Panc1 (cell line): ENCODE results near the gene CYB5RL. TPM values are rescaled to one million over a fixed set of nuclear protein-coding genes. Genes with fewer than 3 reads are reported as not detected.

Experiments
- ATAC-seq: fragments of 200-7000 bp; cut with Tn5 transposase; 2 replicates; pipeline ENCODE4 v1.9.1; 2020; ENCODE audit warnings: mild to moderate bottlenecking, moderate library complexity
- BruUV-seq: library from RNA; stranded (reverse); fragments of 400-500 nt; replicated peaks from 2 replicates; lab custom pipeline; 2021; lab: Mats Ljungman, UMichigan
- CTCF ChIA-PET: fragments of 300-600 bp; sonication (Branson Sonifier 250); formaldehyde crosslinking; loops from one replicate; lab custom pipeline; 2022; ENCODE audit warnings: antibody characterized with exemption; lab: Charles Lee
- POLR2A ChIA-PET: fragments of 300-600 bp; sonication (Branson Sonifier 250); formaldehyde crosslinking; loops from one replicate; lab custom pipeline; 2022; ENCODE audit warnings: antibody characterized with exemption; lab: Charles Lee
- DNase-seq: peaks from one replicate; pipeline ENCODE4 v3.0.0-alpha.2; 2010; ENCODE audit warnings: low read depth, low spot score
- H3K27ac ChIP-seq: 2 replicates; pipeline ENCODE4 v1.5.1; 2011; ENCODE audit warnings: mild to moderate bottlenecking, low read length, inconsistent platforms
- H3K27me3 ChIP-seq: fragments of 200-500 bp; sonication (Bioruptor generic); 2 replicates; pipeline ENCODE4 v1.6.0; 2014; ENCODE audit warnings: low read length, inconsistent platforms; ENCODE audit not compliant: control insufficient read depth, insufficient read depth
- H3K36me3 ChIP-seq: fragments of 200-500 bp; sonication (Bioruptor generic); 2 replicates; pipeline ENCODE4 v1.5.1; 2014; ENCODE audit warnings: inconsistent platforms, mild to moderate bottlenecking, low read length, moderate library complexity; ENCODE audit not compliant: control insufficient read depth, insufficient read depth
- H3K4me1 ChIP-seq: 2 replicates; pipeline ENCODE4 v1.5.1; 2011; ENCODE audit warnings: inconsistent platforms, mild to moderate bottlenecking, low read length, moderate library complexity; ENCODE audit not compliant: control insufficient read depth, insufficient read depth
- H3K4me3 ChIP-seq, 2 experiments: 2 replicates each; pipeline ENCODE4 v1.5.1; 2011 to 2012; ENCODE audit warnings: low read depth in 2 of 2, low read length in 2 of 2, mild to moderate bottlenecking in 2 of 2, inconsistent platforms in 1 of 2, moderate library complexity in 1 of 2
- H3K9me3 ChIP-seq: fragments of 200-500 bp; sonication (Bioruptor generic); 2 replicates; pipeline ENCODE4 v1.5.1; 2014; ENCODE audit warnings: low read depth, mild to moderate bottlenecking, inconsistent platforms, low read length, moderate library complexity; ENCODE audit not compliant: control insufficient read depth, insufficient read depth
- POLR2AphosphoS5 ChIP-seq: IDR thresholded peaks from 2 replicates; pipeline ENCODE4 v1.6.1; 2012; ENCODE audit warnings: mild to moderate bottlenecking, low read depth, low read length, moderate library complexity
- REST ChIP-seq, 2 experiments: IDR thresholded peaks; 2 replicates each; pipeline ENCODE4 v1.6.1; 2011 to 2012; ENCODE audit warnings: low read depth in 2 of 2, control low read depth in 1 of 2, low read length in 1 of 2, mild to moderate bottlenecking in 1 of 2, moderate library complexity in 1 of 2; ENCODE audit not compliant: insufficient read depth in 1 of 2
- SIN3A ChIP-seq: IDR thresholded peaks from 2 replicates; pipeline ENCODE4 v1.6.1; 2012; ENCODE audit warnings: low read depth, mild to moderate bottlenecking, low read length, moderate library complexity, borderline replicate concordance; ENCODE audit not compliant: insufficient read depth
- TCF7L2 ChIP-seq: IDR thresholded peaks from 2 replicates; pipeline ENCODE4 v1.6.1; 2011; ENCODE audit warnings: mild to moderate bottlenecking, low read depth, low read length, inconsistent platforms
- in situ Hi-C: cut with HindIII; loops from 2 replicates; pipeline ENCODE4 v1.10.0; 2016; ENCODE audit warnings: low sequenced_read_pairs, low pct_unique_long_range_greater_than_20kb
- intact Hi-C: fragments of 100-400 bp; cut with micrococcal nuclease; formaldehyde crosslinking; loops from one replicate; pipeline ENCODE4 v1.10.0; 2022; ENCODE audit not compliant: unreplicated experiment
- total RNA-seq: library from RNA; stranded (reverse); gene quantifications from one replicate; pipeline ENCODE4 v1.2.1, GENCODE V29; 2021; ENCODE audit not compliant: unreplicated experiment
- TF ChIP-seq, protein P1 (sequence below): fragments of 450-650 bp; IDR thresholded peaks from 2 replicates; pipeline ENCODE4 v1.5.1; 2017; ENCODE audit warnings: mild to moderate bottlenecking

The CYB5RL gene
- total RNA-seq, 1 experiment from 2014 or later: 19.4 TPM

DNA sequence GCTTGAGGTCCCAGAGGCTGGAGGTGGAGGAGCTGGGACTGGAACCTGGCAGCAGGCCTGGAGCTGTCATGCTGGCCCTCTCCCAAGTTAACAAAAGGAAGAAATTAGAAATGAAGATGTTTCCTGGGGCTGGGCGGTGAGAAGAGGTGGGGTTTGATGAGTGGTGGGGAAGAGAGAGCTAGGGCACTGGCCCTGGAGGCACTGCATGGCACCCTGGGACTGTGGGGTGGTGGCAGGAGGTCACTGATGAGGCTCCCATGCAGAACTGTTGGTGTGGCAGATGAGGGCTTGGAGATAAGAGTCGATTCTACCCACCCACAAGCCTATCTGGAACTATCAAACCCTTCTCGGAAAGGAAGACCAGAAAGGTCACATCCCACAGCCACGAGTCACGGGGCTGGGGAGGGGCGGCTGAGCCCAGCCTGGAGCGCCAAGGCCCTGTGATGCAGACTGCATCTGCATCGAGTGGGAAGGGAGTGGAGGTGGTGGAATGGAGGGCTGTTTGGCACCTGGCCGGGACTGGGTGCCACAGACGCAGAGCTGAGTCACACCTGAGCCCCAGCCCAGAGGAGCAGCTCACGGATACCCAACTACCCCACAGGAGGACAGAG is 29.6 kb upstream of the CYB5RL start:
- in situ Hi-C loops: no loop called here

GRCh38 chr1:54228638-54229079 is 28.8 kb upstream of the CYB5RL start:
- TF ChIP-seq, protein P1, sequence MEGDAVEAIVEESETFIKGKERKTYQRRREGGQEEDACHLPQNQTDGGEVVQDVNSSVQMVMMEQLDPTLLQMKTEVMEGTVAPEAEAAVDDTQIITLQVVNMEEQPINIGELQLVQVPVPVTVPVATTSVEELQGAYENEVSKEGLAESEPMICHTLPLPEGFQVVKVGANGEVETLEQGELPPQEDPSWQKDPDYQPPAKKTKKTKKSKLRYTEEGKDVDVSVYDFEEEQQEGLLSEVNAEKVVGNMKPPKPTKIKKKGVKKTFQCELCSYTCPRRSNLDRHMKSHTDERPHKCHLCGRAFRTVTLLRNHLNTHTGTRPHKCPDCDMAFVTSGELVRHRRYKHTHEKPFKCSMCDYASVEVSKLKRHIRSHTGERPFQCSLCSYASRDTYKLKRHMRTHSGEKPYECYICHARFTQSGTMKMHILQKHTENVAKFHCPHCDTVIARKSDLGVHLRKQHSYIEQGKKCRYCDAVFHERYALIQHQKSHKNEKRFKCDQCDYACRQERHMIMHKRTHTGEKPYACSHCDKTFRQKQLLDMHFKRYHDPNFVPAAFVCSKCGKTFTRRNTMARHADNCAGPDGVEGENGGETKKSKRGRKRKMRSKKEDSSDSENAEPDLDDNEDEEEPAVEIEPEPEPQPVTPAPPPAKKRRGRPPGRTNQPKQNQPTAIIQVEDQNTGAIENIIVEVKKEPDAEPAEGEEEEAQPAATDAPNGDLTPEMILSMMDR: no peak
- TF ChIP-seq SIN3A (no peak), POLR2AphosphoS5 (no peak), REST (IDR thresholded peaks at IDR 0.05; ENCODE audit: insufficient read depth in 1 of 2, low read depth in 2 of 2, low read length in 1 of 2) (no peak), TCF7L2 (no peak)
- no peaks in the 10 kb centered on the region for H3K4me1 ChIP-seq
- H3K4me3 ChIP-seq: no peak overlapping the region
- in situ Hi-C loops (no loop called here), intact Hi-C loops (no loop called here)
- no TSS peak for BruUV-seq
- H3K27me3 ChIP-seq: no peaks in the 10 kb centered on the region
- H3K9me3 ChIP-seq: no peaks in the 10 kb centered on the region
- POLR2A ChIA-PET: no interaction called here
- ATAC-seq (no peak; the same call in 1 of the 2 replicates), DNase-seq (no peak)
- H3K27ac ChIP-seq: no peak overlapping the region
- no peaks in the 10 kb centered on the region for H3K36me3 ChIP-seq
- CTCF ChIA-PET: no interaction called here

More for the DNA sequence above, 29.6 kb upstream of the CYB5RL start:
- CTCF ChIA-PET: no interaction called here
- ATAC-seq: peak; percentile 76
- BruUV-seq: no TSS peak
- no peak overlapping the region for H3K4me3 ChIP-seq
- H3K9me3 ChIP-seq: no peaks in the 10 kb centered on the region
- no peaks in the 10 kb centered on the region for H3K36me3 ChIP-seq
- POLR2A ChIA-PET: no interaction called here
- no peak for DNase-seq
- H3K27ac ChIP-seq: no peak overlapping the region
- H3K27me3 ChIP-seq: no peaks in the 10 kb centered on the region
- no peaks in the 10 kb centered on the region for H3K4me1 ChIP-seq
- intact Hi-C loops: no loop called here
- no peak for TF ChIP-seq POLR2AphosphoS5
- no peak for TF ChIP-seq REST (IDR thresholded peaks at IDR 0.05; ENCODE audit: insufficient read depth in 1 of 2, low read depth in 2 of 2, low read length in 1 of 2)
- TF ChIP-seq, protein P1: no peak
- TF ChIP-seq TCF7L2: no peak
- TF ChIP-seq SIN3A: no peak
